ENCODE results near the gene LRP2. TPM values are rescaled to one million over a fixed set of nuclear protein-coding genes. Genes with fewer than 3 reads are reported as not detected.

The LRP2 gene
- total and polyA plus RNA-seq, 2 donors (not counting 1 experiment from before 2014, with no cell fraction given), result under 0.01 TPM; not detected in 1

- Histone ChIP-seq H3K79me2 (ENCODE audit: control insufficient read depth, insufficient read depth, low read length) (no peaks in the 10 kb centered on the region), H4K20me1 (ENCODE audit: control insufficient read depth, extremely low read depth, insufficient read depth, low read length) (no peaks in the 10 kb centered on the region)
- no peak for DNase-seq (ENCODE audit: low read depth in 2 of 2)
Observed at GRCh38 chr2:169106134-169106533, 256.2 kb downstream of the LRP2 start.

GRCh38 chr2:169105476-169105875, 256.9 kb downstream of the LRP2 start:
- Histone ChIP-seq H3K79me2 (ENCODE audit: control insufficient read depth, insufficient read depth, low read length) (no peaks in the 10 kb centered on the region), H3K9ac (ENCODE audit: insufficient read depth, low read length) (no peak overlapping the region), H2AFZ (ENCODE audit: low read length) (no peak overlapping the region), H3K4me3 (replicated peaks in 1 of 4; ENCODE audit: control extremely low read depth in 1 of 4, insufficient read depth in 1 of 4, low read depth in 3 of 4, low read length in 4 of 4) (no peak overlapping the region), H3K27ac (ENCODE audit: insufficient read depth, low read length) (no peak overlapping the region), H3K4me1 (ENCODE audit: control insufficient read depth, extremely low read depth, insufficient read depth, low read length) (no peaks in the 10 kb centered on the region), H4K20me1 (ENCODE audit: control insufficient read depth, extremely low read depth, insufficient read depth, low read length) (no peaks in the 10 kb centered on the region), H3K27me3 (ENCODE audit: control insufficient read depth, insufficient read depth, low read length) (no peaks in the 10 kb centered on the region), H3K4me2 (ENCODE audit: extremely low read depth, insufficient read depth, low read length) (no peak overlapping the region), H3K36me3 (ENCODE audit: control insufficient read depth, insufficient read depth, low read length) (no peaks in the 10 kb centered on the region), H3K9me3 (ENCODE audit: control insufficient read depth, insufficient read depth, low read depth, low read length) (no peaks in the 10 kb centered on the region)
- no peak for DNase-seq (ENCODE audit: low read depth in 2 of 2)
- TF ChIP-seq, protein P1, sequence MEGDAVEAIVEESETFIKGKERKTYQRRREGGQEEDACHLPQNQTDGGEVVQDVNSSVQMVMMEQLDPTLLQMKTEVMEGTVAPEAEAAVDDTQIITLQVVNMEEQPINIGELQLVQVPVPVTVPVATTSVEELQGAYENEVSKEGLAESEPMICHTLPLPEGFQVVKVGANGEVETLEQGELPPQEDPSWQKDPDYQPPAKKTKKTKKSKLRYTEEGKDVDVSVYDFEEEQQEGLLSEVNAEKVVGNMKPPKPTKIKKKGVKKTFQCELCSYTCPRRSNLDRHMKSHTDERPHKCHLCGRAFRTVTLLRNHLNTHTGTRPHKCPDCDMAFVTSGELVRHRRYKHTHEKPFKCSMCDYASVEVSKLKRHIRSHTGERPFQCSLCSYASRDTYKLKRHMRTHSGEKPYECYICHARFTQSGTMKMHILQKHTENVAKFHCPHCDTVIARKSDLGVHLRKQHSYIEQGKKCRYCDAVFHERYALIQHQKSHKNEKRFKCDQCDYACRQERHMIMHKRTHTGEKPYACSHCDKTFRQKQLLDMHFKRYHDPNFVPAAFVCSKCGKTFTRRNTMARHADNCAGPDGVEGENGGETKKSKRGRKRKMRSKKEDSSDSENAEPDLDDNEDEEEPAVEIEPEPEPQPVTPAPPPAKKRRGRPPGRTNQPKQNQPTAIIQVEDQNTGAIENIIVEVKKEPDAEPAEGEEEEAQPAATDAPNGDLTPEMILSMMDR (conservative IDR thresholded peaks at IDR 0.05 in 1 of 2, IDR thresholded peaks at IDR 0.05 in 1 of 2; ENCODE audit: low read depth in 1 of 2, low read length in 2 of 2), result no peak
- no peak for TF ChIP-seq EZH2 (IDR thresholded peaks at IDR 0.05; ENCODE audit: low read length, missing control alignments)

More at GRCh38 chr2:169106134-169106533, 256.2 kb downstream of the LRP2 start:
- no peaks in the 10 kb centered on the region for H3K9me3 ChIP-seq (ENCODE audit: control insufficient read depth, insufficient read depth, low read depth, low read length)
- no peaks in the 10 kb centered on the region for H3K36me3 ChIP-seq (ENCODE audit: control insufficient read depth, insufficient read depth, low read length)
- H3K9ac ChIP-seq (ENCODE audit: insufficient read depth, low read length), result no peak overlapping the region
- H3K4me2 ChIP-seq (ENCODE audit: extremely low read depth, insufficient read depth, low read length), result no peak overlapping the region
- TF ChIP-seq, protein P1 (conservative IDR thresholded peaks at IDR 0.05 in 1 of 2, IDR thresholded peaks at IDR 0.05 in 1 of 2; ENCODE audit: low read depth in 1 of 2, low read length in 2 of 2), result no peak
- no peak for TF ChIP-seq EZH2 (IDR thresholded peaks at IDR 0.05; ENCODE audit: low read length, missing control alignments)
- H3K4me3 ChIP-seq (replicated peaks in 1 of 4; ENCODE audit: control extremely low read depth in 1 of 4, insufficient read depth in 1 of 4, low read depth in 3 of 4, low read length in 4 of 4), result no peak overlapping the region
- no peaks in the 10 kb centered on the region for H3K27me3 ChIP-seq (ENCODE audit: control insufficient read depth, insufficient read depth, low read length)
- H3K27ac ChIP-seq (ENCODE audit: insufficient read depth, low read length), result no peak overlapping the region
- H3K4me1 ChIP-seq (ENCODE audit: control insufficient read depth, extremely low read depth, insufficient read depth, low read length), result no peaks in the 10 kb centered on the region
- H2AFZ ChIP-seq (ENCODE audit: low read length), result no peak overlapping the region

DNA sequence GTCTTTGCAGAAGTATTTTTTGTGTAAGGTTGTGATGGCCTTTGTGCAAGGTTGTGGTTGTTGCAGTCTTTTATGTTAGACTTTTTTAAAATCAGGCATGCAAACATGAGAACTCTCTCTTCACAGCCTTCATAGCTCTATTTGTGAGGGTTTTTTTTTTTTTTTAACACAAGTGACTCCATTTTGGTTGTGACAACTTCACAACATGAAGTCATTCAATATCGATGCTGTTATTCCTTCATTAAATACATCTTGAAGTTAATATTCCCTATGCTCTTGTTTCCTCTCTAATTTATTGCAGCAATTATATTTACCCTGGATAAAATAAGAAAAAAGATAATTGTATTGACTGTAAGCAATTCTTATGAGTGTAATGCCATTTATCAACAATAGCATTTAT, 257.5 kb downstream of the LRP2 start:
- Histone ChIP-seq H3K9me3 (ENCODE audit: control insufficient read depth, insufficient read depth, low read depth, low read length) (no peaks in the 10 kb centered on the region), H3K9ac (ENCODE audit: insufficient read depth, low read length) (no peak overlapping the region), H3K36me3 (ENCODE audit: control insufficient read depth, insufficient read depth, low read length) (no peaks in the 10 kb centered on the region), H3K4me2 (ENCODE audit: extremely low read depth, insufficient read depth, low read length) (no peak overlapping the region), H4K20me1 (ENCODE audit: control insufficient read depth, extremely low read depth, insufficient read depth, low read length) (no peaks in the 10 kb centered on the region), H3K27me3 (ENCODE audit: control insufficient read depth, insufficient read depth, low read length) (no peaks in the 10 kb centered on the region), H3K4me1 (ENCODE audit: control insufficient read depth, extremely low read depth, insufficient read depth, low read length) (no peaks in the 10 kb centered on the region), H3K27ac (ENCODE audit: insufficient read depth, low read length) (no peak overlapping the region), H3K79me2 (ENCODE audit: control insufficient read depth, insufficient read depth, low read length) (no peaks in the 10 kb centered on the region), H3K4me3 (replicated peaks in 1 of 4; ENCODE audit: control extremely low read depth in 1 of 4, insufficient read depth in 1 of 4, low read depth in 3 of 4, low read length in 4 of 4) (no peak overlapping the region), H2AFZ (ENCODE audit: low read length) (no peak overlapping the region)
- DNase-seq (ENCODE audit: low read depth in 2 of 2), result no peak
- TF ChIP-seq, protein P1 (conservative IDR thresholded peaks at IDR 0.05 in 1 of 2, IDR thresholded peaks at IDR 0.05 in 1 of 2; ENCODE audit: low read depth in 1 of 2, low read length in 2 of 2), result no peak
- no peak for TF ChIP-seq EZH2 (IDR thresholded peaks at IDR 0.05; ENCODE audit: low read length, missing control alignments)
